Sigmoid colon (tissue), 7 donors: ENCODE measurements around the gene FCHSD2. TPM values are rescaled to one million over a fixed set of nuclear protein-coding genes. Genes with fewer than 3 reads are reported as not detected.

Experiments used
- DNase-seq: peaks from one replicate; pipeline ENCODE4 v3.0.0-alpha.2; 2019
- H3K27ac ChIP-seq, 4 donors: fragments of 200-600 bp; sonication (generic); one replicate each; pipeline ENCODE4 v1.5.1; 2016 to 2019; ENCODE audit warnings: mild to moderate bottlenecking in 1 of 4
- H3K27me3 ChIP-seq, 3 donors: fragments of 200-600 bp; sonication (generic); one replicate each; pipeline ENCODE4 v1.5.1; 2019; ENCODE audit warnings: mild to moderate bottlenecking in 1 of 3
- H3K36me3 ChIP-seq, 4 donors: fragments of 200-600 bp; sonication (generic); one replicate each; pipeline ENCODE4 v1.5.1; 2016 to 2019
- H3K4me1 ChIP-seq, 4 donors: fragments of 200-600 bp; sonication (generic); one replicate each; pipeline ENCODE4 v1.5.1; 2017 to 2019
- H3K4me3 ChIP-seq, 4 donors: fragments of 200-600 bp; sonication (generic); one replicate each; pipeline ENCODE4 v1.5.1; 2017 to 2019; ENCODE audit warnings: mild to moderate bottlenecking in 2 of 4, moderate library complexity in 1 of 4
- H3K9me3 ChIP-seq, 4 donors: fragments of 200-600 bp in 3 of 4; sonication (generic) in 3 of 4; one replicate each; pipeline versions ENCODE4 v1.5.1 to v1.6.1; 2013 to 2019
- CTCF ChIP-seq, 4 experiments: fragments of 450-650 bp in 3 of 4; fragments of 200-600 bp in 1 of 4; IDR thresholded peaks; one replicate each; pipeline ENCODE4 v1.5.1; 2016 to 2019; ENCODE audit warnings: antibody characterized with exemption in 4 of 4, mild to moderate bottlenecking in 3 of 4, moderate library complexity in 2 of 4
- EP300 ChIP-seq, 4 donors: sonication (generic); formaldehyde crosslinking; IDR thresholded peaks; one replicate each; pipeline ENCODE4 v1.6.1; 2017; ENCODE audit warnings: antibody characterized with exemption in 4 of 4
- POLR2A ChIP-seq, 2 donors: fragments of 450-650 bp; IDR thresholded peaks; one replicate each; pipeline ENCODE4 v1.6.1; 2016; ENCODE audit warnings: antibody characterized with exemption in 2 of 2, mild to moderate bottlenecking in 2 of 2, moderate library complexity in 2 of 2
- POLR2AphosphoS5 ChIP-seq, 4 donors: sonication (generic); formaldehyde crosslinking; IDR thresholded peaks; one replicate each; pipeline ENCODE4 v1.6.1; 2017; ENCODE audit warnings: antibody characterized with exemption in 4 of 4
- WGBS, 2 donors: extraction: QIAGEN DNeasy Blood & Tissue Kit; methylation state at CpG; one replicate each; pipeline ENCODE4 v1.1.7; 2013; 5-methylcytosine and 5-hydroxymethylcytosine counted together
- intact Hi-C: fragments of 100-400 bp; cut with DNase I; formaldehyde crosslinking; loops from one replicate; pipeline ENCODE4 v1.15.1; 2023
- polyA plus RNA-seq, 3 donors: library from polyadenylated mRNA; stranded (reverse); fragments of 200-250 nt; gene quantifications; one replicate each; pipeline ENCODE4 v1.2.3, GENCODE V29; 2013
- total RNA-seq, 4 donors: library from RNA; depleted of rRNA; stranded (reverse); fragments of >200 nt; gene quantifications; one replicate each; pipeline ENCODE4 v1.1.0, GENCODE V29; 2016
- donor health status: healthy with polysubstance abuse.
- donor health status: Bipolar disorder and iron deficiency.
- donor health status: healthy.

FCHSD2 gene
- total and polyA plus RNA-seq, 7 donors, result 6.9 to 36.3 (median 18.6) TPM

- no peaks in the 10 kb centered on the region for H3K36me3 ChIP-seq
- H3K4me1 ChIP-seq, result peaks cover 0 to 57% (median 44%) of the 10 kb centered on the region in 4 donors
- intact Hi-C loops, result loop anchor here (10.0 kb wide), 1 partner anchor 421 kb away; no protein-coding TSS in a partner anchor
- no peak for TF ChIP-seq CTCF (IDR thresholded peaks at IDR 0.05)
- TF ChIP-seq POLR2AphosphoS5 (IDR thresholded peaks at IDR 0.05), result no peak
- no peak for TF ChIP-seq EP300 (IDR thresholded peaks at IDR 0.05)
- TF ChIP-seq POLR2A (IDR thresholded peaks at IDR 0.05), result no peak
- H3K9me3 ChIP-seq, result no peaks in the 10 kb centered on the region
- no peak overlapping the region for H3K4me3 ChIP-seq
- H3K27ac ChIP-seq, result peak overlapping the region in 2 of 4 donors; percentile 16 to 75
- H3K27me3 ChIP-seq, result no peaks in the 10 kb centered on the region
- peak; percentile 18 for DNase-seq
- WGBS, 2 donors, result 93 to 95% methylated on average over 6 of the region's 6 CpGs
These were observed 4.0 kb upstream of the FCHSD2 start for GRCh38 chr11:73145986-73146575.

GRCh38 chr11:73143126-73143838, 1.2 kb upstream of the FCHSD2 start:
- H3K4me1 ChIP-seq, result peaks cover 0 to 60% (median 43%) of the 10 kb centered on the region in 4 donors
- peak in 2 of 4 donors; percentile 9 to 23 for TF ChIP-seq POLR2AphosphoS5 (IDR thresholded peaks at IDR 0.05)
- TF ChIP-seq POLR2A (IDR thresholded peaks at IDR 0.05), result no peak
- peak overlapping the region; percentile 95 to 98 (median 97) for H3K27ac ChIP-seq
- WGBS, 2 donors, result 12 to 17% methylated on average over 13 of the region's 13 CpGs
- no peaks in the 10 kb centered on the region for H3K27me3 ChIP-seq
- H3K9me3 ChIP-seq, result no peaks in the 10 kb centered on the region
- no peak for DNase-seq
- peak overlapping the region; percentile 67 to 94 (median 92) for H3K4me3 ChIP-seq
- H3K36me3 ChIP-seq, result no peaks in the 10 kb centered on the region
- intact Hi-C loops, result loop anchor here (2.0 to 10.0 kb wide), 5 partner anchors 36 to 454 kb away; partner anchors contain the start of gene FAM168A

- H3K9me3 ChIP-seq, result no peaks in the 10 kb centered on the region
- H3K27ac ChIP-seq, result peak overlapping the region; percentile 95 to 98 (median 97)
- H3K4me1 ChIP-seq, result peaks cover 0 to 59% (median 38%) of the 10 kb centered on the region in 4 donors
- H3K4me3 ChIP-seq, result peak overlapping the region; percentile 67 to 94 (median 92)
- intact Hi-C loops, result loop anchor here (2.0 to 10.0 kb wide), 5 partner anchors 37 to 456 kb away; partner anchors contain the start of gene FAM168A
- no peaks in the 10 kb centered on the region for H3K36me3 ChIP-seq
- WGBS, 2 donors, result 0 to 1% methylated on average over 71 of the region's 71 CpGs
- DNase-seq, result peak; percentile 88
- no peaks in the 10 kb centered on the region for H3K27me3 ChIP-seq
- TF ChIP-seq POLR2A (IDR thresholded peaks at IDR 0.05) (no peak), POLR2AphosphoS5 (IDR thresholded peaks at IDR 0.05) (peak in 1 of 4 donors; percentile 15)
These were observed 600 bp downstream of the FCHSD2 start for GRCh38 chr11:73141309-73142127.

GRCh38 chr11:73141031-73141308, 1.1 kb downstream of the FCHSD2 start:
- H3K9me3 ChIP-seq, result no peaks in the 10 kb centered on the region
- peaks cover 0 to 57% (median 38%) of the 10 kb centered on the region in 4 donors for H3K4me1 ChIP-seq
- no peak for DNase-seq
- H3K4me3 ChIP-seq, result peak overlapping the region; percentile 67 to 94 (median 92)
- 0% methylated on average over 17 of the region's 17 CpGs for WGBS, 2 donors
- no peaks in the 10 kb centered on the region for H3K36me3 ChIP-seq
- no peaks in the 10 kb centered on the region for H3K27me3 ChIP-seq
- peak overlapping the region; percentile 95 to 98 (median 97) for H3K27ac ChIP-seq
- TF ChIP-seq EP300 (IDR thresholded peaks at IDR 0.05), result no peak
- TF ChIP-seq POLR2AphosphoS5 (IDR thresholded peaks at IDR 0.05), result no peak
- TF ChIP-seq CTCF (IDR thresholded peaks at IDR 0.05), result no peak
- no peak for TF ChIP-seq POLR2A (IDR thresholded peaks at IDR 0.05)
- intact Hi-C loops, result loop anchor here (5.0 to 10.0 kb wide), 4 partner anchors 84 to 456 kb away; partner anchors contain the start of gene FAM168A

GRCh38 chr11:73140213-73141030, 1.7 kb downstream of the FCHSD2 start:
- 10 to 15% methylated on average over 26 of the region's 26 CpGs for WGBS, 2 donors

More at GRCh38 chr11:73140213-73141030, 1.7 kb downstream of the FCHSD2 start:
- Histone ChIP-seq H3K4me3 (peak overlapping the region; percentile 67 to 94 (median 92)), H3K36me3 (no peaks in the 10 kb centered on the region), H3K4me1 (peaks cover 0 to 52% (median 36%) of the 10 kb centered on the region in 4 donors), H3K27me3 (no peaks in the 10 kb centered on the region), H3K27ac (peak overlapping the region; percentile 95 to 98 (median 97)), H3K9me3 (no peaks in the 10 kb centered on the region)
- DNase-seq, result no peak
- intact Hi-C loops, result loop anchor here (5.0 to 10.0 kb wide), 4 partner anchors 83 to 457 kb away; partner anchors contain the start of gene FAM168A
- peak in 1 of 4 donors; percentile 7 for TF ChIP-seq POLR2AphosphoS5 (IDR thresholded peaks at IDR 0.05)
- TF ChIP-seq EP300 (IDR thresholded peaks at IDR 0.05), result no peak
